NAMALWA (cell line): ENCODE results near the gene IGSF3.
A peak's percentile ranks its signal among the peaks of the same experiment; 100 is the strongest.

ENCODE experiments used
- DNase-seq: peaks from one replicate; pipeline ENCODE4 v3.0.0-alpha.2; 2015; ENCODE audit warnings: low spot score

The IGSF3 gene

DNA sequence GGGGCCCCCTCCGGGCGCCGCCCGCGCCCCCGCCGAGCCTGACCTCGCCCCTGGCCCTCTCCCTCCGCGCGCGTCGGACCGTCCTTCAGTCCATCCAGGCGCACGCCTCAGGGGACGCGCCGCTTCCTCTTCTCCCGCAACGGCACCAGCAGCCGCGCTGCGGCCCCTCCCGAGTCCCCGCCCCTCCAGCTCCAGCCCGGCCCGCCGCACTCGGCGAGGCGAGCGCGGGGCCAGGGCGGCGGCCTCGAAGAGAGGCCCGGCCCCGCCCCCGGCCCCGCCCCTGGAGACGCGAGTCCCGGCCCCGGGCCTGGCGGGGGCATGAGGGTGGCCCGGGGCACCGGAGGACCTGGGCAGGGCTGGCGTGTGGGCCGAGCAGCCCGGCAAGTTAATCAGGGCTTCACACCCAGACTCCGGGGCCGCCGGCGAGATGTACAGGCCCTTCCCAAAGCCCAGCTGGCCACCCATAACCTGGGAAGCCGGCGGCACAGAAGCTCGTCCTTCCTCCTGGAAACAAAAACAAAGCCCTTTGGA is at the start of gene IGSF3:
Gene IGSF3, minus strand, starts transcription at position 159 of the 531 bp plus-strand sequence. CDS start 1,407 bp downstream, outside the sequence.
- no peak for DNase-seq

DNA sequence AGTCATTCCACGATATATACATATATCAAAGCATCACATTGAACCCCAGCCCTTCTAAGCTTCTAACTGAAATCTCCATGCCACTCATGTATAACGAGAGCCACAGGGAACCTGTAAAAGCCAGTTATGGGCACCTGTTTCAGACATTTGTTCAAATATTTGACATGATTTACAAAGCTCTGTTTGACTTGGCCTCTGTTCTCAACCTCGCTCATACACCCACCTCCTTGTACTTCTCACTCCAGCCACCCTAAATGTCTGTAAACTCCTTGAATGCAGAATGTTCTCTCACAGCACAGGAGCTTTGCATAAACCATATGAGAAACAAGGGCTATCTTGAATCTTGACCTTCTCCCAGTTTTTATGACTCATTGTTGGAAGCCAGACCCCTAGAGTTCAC is 49.8 kb upstream of the IGSF3 start:
- DNase-seq, result no peak

DNA sequence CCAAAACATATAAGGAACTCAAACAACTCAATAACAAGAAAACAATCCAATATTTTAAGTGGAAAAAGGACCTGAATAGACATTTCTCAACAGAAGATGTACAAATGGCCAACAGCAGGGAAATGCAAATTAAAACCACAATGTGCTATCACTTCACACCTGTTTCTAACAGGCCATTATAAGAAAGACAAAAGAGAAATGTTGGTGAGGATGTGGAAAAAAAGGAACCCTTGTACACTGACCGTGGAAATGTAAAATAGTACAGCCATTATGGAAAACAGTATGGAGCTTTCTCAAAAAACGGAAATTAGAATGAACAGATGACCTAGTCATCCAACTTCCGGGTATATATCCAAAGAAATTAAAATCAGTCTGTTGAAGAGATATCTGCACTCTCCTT is 48.9 kb upstream of the IGSF3 start:
- no peak for DNase-seq

DNA sequence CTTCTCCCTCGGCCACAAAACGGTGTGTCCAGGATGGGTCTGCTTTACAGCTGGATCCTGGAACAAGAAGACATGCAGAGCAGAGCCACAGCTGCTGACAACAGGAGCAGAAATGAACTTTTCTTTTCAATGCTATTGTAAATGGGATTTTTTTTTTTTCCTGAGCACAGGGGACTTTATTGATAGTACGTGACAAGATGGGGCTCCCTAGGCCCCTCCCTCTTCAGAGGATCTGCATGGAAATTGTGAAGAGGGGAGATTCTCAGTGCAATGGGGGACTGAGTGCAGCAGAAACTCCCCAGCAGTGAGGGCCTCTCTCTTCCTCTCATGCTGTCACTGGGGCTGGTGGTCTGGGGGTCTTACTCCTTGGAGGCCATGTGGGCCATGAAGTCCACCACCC is 45.9 kb upstream of the IGSF3 start:
- DNase-seq, result no peak

DNA sequence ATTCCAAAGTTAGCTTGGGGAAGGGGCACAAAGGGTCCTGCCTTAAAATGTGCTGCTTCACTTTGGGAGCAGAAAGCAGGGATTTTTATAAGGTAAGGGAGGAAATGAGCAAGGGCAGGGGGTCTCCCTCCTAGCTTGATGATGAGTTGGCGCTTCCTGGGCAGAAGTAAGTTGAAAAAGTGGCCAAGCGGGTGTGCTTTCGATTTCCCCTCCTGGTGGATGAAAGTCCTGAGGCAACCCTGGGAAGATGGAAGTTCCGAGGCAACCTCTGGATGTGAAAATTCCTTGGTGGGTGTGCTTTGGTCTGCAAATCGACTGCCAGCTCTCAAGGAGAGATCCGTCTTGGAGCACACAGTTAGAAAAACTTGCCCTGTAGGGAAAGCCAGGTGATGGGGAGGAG is 45.0 kb upstream of the IGSF3 start:
- no peak for DNase-seq

DNA sequence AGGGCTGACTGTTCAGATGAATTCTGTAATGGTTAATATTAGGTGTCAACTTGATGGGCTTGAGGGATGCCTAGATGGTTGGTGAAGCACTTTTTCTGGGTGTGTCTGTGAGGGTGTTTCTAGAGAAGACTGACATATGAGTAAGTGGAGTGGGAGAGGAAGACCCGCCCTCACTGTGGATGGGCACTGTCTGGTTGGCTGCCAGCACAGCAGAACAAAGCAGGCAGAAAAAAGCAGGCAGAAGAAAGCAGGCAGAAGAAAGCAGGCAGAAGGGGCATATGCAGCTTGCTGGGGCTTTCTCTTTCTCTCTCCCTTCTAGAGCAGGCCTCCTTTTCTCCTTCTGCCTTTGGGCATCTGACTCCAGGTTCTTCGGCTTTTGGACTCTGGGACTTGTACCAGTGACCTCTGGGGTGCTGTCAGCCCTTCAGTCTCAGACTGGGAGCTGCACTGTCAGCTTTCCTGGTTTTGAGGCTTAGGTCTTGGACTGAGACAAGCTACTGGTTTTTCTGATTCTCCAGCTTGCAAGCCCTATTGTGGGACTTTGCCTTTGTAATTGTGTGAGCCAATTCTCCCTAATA is 43.8 kb upstream of the IGSF3 start:
- peak; percentile 22 for DNase-seq

DNA sequence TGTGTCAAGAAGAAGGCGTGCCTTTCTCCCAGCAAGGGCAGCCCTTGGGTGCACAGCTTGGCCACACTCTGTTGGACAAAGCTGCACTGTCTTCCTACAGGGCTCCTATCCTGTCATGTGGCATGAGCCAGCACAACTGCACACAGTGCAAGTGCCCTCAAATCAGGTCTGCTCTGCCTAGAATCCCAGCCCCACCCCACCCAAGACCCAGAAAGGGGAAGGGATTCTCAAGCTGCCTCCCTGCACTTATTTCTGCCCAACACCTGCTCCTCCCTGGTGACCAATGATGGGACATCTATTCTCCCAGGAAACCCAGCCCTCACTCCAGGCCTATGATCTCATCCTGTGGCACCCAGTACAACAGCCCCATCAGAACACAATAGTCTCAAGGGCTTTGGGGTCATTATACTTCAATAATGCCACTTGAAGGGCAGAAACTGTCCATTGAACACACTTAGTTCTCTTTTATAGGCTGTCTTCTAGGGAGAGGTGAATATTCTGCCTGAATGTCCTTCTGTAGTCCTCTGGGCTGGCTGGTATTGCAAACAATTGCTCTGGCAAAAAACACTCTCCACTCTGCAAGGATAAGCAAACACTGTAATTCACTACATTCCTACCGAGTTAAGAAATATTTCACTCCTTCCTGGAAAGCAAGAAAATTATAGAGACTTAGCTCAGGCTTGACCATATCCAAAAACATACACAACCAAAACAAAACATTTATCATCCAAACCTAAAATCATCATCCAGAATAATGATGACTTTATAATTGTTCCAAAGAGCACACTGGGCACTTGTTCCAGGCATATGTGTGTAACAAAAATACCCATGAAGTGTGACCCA is 43.1 kb upstream of the IGSF3 start:
- DNase-seq, result no peak

DNA sequence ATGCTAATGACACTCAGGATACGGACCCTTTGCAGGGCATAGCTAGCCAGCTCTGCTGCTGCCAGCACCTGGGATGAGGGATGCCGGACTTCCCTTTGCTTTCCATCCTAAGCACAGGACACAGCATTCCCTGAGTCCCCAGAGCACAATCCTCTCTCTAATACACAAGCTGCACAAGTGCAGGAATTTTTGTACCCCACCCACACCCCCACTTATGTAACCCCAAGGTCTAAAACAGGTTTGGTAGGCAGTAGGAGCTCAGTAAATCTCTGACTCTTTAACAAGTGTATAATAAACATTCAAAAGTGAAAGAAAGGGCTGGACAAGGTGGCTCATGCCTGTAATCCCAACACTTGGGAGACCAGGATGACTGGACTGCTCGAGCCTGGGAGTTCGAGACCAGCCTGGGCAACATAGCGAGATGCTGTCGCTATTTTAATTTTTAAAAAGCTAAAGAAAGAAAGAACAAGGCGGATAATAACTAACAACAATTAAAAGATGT is 42.2 kb upstream of the IGSF3 start:
- DNase-seq, result no peak

DNA sequence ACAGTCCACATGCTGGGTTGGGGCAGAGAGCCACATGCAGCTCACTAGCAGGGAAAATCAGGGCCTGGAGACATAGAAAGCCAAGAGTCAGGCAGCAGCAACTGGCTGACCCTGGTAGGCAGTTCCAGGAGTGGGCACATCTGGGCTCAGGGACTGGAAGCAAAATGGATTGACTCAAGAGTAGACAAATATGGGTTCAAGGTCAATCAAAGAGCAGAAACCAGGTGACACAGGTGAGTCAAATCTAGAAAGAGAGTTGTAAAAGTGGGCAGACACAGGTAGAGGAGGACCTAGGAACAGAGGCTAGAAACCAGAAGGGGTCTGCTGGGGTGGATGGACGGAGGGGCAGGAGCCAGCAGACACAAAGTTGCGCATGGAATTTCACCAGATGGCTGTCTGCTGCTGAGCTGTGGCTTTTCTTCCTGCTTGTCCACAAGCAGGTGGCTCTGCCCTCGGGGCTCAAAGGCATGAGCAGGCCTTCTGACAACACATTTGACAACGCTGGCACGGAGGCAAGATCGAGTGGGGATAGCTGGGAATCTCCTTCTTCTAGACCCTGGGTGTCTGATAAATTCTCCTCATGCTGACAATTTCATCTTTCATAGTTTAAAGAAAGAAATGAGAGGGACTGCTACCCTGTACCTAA is 40.8 kb upstream of the IGSF3 start:
- no peak for DNase-seq

DNA sequence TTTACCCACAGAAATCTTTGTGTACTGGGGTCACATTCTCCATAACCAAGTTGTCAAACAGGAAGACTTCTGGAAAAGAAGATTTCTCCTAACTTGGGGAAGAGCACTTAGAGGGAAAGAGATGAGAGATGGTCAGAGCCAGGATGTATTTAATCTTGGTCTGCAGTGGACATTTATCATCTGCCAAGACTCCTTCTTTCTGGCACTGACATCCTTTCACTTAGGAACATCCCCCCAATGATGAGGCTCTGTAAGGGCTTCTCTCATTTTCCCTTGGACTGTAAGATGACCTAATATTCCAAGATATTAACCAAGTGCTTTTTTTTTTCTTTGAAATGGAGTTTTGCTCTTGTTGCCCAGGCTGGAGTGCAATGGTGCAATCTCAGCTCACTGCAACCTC is 39.3 kb upstream of the IGSF3 start:
- DNase-seq, result no peak

DNA sequence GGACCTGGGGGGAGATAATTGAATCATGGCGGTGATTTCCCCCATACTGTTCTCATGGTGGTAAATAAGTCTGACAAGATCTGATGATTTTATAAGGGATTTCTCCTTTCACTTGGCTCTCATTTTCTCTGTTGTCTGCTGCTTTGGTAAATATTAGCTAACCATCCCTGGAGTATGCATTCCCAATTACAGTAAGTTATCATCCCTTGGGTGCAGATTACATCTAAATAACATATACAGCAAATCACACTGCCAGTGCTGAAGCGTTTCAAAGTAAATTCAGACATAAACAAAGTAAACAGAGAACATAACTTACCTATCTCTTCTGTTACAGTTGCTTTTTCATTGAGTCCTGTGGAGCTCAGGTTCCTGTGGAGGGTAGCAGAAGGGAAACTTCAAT is 38.6 kb upstream of the IGSF3 start:
- no peak for DNase-seq

DNA sequence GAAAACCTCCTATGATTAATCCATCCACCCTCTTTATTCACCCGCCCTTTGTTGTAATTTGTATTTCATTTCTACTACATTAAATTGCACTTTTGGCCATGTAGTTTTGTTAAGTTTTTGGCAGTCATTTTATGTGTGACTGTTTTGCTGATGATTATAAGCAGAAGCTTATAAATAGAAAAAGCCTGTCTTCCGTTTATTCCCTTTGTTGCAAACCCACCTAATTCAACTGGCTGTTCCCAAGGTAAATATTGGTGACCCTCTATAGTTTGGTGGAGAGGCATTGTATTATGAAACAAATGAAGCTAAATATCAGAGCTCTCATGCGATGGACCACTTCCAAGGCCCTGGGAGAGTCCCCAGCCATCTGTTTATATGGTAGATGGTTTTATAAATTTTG is 36.7 kb upstream of the IGSF3 start:
- DNase-seq, result no peak

DNA sequence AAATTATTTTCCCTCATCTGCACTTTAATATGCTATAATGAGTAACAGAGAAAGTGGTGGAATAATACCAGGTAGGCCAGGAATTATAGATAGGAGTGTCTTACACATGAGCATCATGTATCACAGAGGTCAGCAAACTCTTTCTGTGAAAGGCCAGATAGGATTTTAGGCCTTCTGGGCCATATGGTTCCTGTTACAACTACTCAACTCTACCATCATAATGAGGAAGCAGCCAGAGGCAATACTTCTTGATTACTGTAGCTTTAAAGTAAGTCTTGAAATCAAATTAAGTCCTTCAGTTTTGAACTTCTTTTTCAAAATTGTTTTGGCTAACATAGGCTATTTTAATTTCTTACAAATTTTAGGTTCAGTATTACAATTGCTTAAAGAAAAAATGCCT is 32.1 kb upstream of the IGSF3 start:
- no peak for DNase-seq

DNA sequence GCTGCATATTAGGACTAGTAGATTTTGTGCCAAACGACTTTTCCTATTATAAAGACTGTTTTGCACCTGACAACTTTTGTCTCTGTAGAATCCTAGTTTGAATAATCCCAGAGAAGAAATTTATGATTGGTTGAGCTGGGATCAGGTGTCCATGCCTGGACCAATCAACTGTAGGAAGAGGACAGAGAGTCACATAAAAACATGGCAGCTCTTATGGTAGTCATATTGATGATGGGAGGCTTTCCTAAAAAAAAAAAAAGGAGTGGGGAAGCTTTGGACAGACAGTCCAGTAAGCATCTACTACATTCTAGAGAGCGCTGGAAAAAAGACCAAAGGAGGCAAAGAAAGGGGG is 30.7 kb upstream of the IGSF3 start:
- no peak for DNase-seq

DNA sequence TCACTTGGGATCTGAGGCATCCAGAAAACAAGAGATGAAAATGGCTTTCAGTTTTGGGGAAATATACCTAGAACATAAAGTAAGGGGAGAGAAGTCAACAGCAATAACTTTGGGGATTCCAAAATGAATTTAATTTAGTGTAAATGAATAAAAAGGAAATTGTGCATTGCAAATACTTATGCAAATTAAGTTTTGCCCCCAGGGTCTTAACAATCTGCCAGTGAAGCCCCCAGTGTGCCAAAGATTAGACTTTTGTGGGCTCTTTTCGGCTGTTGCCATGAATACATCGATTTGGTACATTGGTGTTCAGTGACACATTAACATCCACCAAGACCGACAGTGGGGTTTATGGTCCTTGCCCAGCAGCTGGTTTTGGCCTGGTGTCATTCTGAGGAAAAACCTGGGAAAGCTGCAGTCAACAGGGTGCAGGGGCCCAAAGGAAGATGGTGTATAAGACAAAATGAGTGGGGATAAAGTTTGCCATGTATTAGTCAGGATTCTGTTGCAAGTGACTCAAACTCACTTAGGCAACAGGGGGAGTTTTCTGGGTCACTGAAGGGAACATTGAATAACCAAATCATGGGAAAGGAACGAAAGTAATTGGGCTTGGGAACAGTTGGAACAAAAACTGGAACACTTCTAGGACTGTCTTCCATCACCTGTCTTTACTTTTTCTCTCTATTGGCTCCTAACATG is 30.2 kb upstream of the IGSF3 start:
- no peak for DNase-seq

DNA sequence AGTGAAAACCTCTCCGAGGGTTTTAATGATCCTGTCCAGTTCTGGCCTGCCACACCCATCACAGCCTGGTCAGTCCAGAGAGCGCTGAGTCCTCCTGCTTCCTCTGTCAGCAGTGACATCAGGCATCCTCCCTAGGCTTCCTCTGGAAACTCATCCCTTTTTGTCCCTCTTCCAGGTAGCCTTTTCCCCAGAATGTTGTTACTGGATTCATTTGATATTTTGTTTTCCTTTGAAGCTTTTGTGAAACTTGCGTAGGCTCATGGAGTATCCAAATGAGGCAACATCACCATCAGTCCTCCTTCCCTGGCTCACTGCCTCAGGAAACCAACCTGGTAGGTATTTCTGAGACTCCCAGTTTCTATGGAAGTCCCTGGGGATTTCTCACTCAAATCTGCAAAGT is 27.0 kb upstream of the IGSF3 start:
- DNase-seq, result no peak

DNA sequence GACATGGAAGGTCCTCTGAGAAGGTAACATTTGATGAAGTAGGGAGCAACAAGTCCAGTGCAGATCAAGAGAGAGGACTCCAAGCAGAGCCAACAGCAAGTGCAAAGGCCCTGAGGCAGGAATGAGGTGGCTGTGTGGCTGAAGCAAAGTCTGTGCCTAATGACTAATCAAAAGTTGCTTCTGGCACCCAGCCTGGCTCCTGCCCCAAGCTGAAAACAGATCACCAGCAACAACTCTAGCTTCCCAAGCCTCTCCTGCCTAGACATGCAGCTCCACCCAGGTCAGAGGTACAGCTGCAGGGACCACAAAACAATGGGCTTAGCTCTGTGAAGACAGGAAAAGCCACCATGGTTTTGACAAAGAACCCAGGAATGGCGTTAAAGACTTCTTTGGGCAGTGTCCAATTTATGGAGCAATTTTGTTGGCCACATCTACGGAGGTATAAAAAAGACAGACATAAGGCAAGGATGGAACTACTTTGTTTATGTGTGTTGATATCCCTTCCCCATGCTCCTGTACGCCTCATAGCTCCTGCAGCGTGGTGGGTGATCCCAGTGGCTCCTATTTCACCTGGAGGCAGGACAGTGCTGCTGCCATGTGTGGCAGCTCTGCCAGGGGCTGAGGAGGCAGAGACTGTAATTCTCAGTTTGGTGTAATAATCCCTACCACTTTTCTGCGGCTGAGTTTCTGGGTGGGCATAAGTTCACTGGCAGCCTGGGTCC is 26.4 kb upstream of the IGSF3 start:
- DNase-seq, result no peak

DNA sequence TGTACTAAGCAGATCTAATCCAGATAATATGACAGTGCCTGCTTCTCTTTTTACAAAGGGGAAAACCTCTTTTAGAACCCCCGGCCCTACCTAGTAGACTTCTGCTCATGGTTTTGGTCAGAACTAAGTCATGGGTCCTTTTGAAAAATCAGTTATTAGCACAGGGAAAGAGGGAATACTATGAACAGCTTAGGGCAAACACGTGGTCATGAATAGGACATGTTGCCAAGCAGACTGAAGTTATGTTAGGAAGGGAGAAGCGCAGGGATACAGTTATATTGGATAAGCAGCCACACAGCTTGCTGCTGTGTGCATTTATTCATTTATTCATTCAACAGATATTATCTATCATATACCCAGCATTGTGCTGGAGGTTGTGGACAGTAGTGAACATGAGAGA is 25.3 kb upstream of the IGSF3 start:
- no peak for DNase-seq

DNA sequence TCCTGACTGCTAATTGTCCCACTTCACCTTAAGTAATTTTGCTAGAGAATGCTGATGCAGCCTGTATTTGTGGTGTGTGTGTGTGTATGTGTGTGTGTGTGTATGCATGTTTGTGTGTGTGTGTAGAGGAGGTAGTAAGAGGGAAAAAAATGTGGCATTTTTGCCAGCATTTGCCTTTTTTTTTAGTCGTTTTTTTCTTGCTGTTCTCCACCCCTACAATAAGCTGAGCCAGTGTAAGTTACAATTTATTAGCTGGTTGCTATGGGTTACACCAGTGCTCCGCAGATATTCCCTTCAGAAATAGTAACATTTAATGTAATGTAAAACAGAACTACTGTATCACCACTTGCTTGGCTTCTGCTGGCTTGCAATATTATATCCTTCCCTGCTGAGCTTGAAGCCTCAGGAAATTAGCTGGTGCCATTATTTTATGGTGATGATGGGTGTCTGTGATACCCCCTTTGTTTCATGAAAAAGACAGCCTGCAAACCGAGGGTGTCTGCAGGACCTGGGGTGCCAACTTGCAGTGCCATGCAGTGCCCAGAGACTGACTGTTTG is 23.4 kb upstream of the IGSF3 start:
- DNase-seq, result no peak

DNA sequence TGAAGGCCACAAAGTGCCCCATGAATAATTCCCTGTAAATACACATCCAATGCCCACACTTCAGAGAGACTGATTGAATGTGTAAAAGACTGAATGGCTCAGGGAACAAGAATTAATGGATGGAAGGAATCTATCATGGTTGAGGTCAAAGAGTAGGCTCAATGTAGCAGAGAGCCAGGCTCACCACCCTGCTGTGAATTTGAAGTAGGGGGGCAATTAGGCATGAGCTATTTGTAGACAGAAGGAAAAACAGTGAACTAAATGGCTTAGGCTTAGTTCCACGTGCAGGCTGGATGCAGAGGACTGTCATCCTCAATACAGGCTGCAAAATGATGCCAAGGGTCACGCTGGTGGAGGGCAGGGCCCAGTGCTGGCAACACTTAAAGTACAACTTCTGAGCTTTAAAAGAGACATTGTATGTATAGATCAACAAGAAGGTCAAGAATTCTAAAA is 22.9 kb upstream of the IGSF3 start:
- DNase-seq, result no peak

DNA sequence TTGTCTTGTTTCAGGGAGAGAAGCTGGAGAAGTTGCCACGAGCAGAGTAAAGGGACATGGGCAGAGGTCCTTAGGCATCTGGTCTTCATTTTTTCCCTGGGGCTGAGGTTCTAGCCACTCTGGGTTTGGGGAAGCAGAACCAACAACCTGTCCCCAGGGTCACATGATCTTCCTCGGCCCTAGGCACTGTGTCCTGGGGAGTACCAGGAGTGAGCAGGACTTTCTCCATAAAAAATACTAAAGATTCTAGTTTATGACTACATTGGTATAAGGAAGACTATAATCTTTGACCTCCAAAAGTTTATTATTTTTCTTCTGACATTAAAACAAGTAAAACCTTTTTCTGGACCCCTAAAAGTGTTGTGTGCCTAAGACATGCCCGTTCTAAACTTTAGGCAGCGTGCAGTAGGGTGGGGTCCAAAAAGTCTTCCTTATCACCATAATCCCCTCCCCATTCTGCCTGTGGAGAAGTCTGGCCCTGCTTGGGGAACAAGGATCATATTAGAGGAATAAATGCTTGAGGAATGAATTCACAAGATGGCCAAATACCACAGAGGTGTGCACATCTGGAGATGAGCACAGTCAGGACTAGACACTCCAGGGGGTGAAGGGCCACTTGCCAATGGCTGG is 19.3 kb upstream of the IGSF3 start:
- DNase-seq, result no peak
